Hematopoietic multipotent progenitor cell (in vitro differentiated cells): ENCODE results near the gene STARD13. TPM values are rescaled to one million over a fixed set of nuclear protein-coding genes. Genes with fewer than 3 reads are reported as not detected.

Experiments
- DNase-seq, 3 donors: peaks; one replicate each; pipeline ENCODE4 v3.0.0-alpha.2; 2011 to 2015; ENCODE audit warnings: low read depth in 2 of 3, low spot score in 2 of 3
- total RNA-seq: library from RNA; depleted of rRNA; stranded (reverse); fragments of >200 nt; gene quantifications from one replicate; pipeline ENCODE4 v1.2.3, GENCODE V29; 2012

STARD13 gene, protein sequence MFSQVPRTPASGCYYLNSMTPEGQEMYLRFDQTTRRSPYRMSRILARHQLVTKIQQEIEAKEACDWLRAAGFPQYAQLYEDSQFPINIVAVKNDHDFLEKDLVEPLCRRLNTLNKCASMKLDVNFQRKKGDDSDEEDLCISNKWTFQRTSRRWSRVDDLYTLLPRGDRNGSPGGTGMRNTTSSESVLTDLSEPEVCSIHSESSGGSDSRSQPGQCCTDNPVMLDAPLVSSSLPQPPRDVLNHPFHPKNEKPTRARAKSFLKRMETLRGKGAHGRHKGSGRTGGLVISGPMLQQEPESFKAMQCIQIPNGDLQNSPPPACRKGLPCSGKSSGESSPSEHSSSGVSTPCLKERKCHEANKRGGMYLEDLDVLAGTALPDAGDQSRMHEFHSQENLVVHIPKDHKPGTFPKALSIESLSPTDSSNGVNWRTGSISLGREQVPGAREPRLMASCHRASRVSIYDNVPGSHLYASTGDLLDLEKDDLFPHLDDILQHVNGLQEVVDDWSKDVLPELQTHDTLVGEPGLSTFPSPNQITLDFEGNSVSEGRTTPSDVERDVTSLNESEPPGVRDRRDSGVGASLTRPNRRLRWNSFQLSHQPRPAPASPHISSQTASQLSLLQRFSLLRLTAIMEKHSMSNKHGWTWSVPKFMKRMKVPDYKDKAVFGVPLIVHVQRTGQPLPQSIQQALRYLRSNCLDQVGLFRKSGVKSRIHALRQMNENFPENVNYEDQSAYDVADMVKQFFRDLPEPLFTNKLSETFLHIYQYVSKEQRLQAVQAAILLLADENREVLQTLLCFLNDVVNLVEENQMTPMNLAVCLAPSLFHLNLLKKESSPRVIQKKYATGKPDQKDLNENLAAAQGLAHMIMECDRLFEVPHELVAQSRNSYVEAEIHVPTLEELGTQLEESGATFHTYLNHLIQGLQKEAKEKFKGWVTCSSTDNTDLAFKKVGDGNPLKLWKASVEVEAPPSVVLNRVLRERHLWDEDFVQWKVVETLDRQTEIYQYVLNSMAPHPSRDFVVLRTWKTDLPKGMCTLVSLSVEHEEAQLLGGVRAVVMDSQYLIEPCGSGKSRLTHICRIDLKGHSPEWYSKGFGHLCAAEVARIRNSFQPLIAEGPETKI
- total RNA-seq, result 0.81 TPM

DNA sequence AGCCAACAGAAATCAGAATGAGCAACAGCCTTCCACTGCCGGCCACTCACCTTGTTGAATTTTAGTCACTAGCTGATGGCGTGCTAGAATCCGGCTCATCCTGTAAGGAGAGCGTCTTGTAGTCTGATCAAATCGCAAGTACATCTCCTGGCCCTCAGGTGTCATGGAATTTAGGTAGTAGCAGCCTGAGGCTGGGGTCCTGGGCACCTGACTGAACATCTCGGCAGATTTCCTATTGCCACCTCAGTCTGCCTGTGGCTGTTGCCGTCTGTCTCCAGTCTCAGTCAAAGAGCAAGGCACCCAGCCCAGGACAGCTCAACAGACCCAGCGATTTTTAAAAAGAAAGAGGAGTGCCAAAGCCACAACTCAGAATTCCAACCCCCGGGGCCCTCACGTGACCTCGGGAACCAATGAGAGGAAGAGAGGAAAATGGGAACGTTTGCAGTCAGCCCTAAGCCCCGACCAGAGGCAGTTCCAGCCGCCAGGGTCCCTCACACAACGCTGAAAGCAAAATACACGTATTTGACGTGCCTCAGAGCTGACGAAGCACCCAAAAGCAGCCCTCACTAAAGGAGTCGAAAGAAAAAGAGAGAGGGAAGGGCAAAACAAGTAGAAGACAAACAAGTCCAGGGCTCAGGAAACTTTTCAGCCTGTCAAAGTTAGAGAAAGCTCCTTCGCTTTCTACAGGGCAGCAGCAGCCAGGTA, at the start of gene STARD13:
Gene STARD13, minus strand, starts transcription at position 336 of the 705 bp plus-strand sequence. Its CDS starts 117 bp downstream, at position 219.
- DNase-seq, result peak in 2 of 3 donors; percentile 26 to 48

DNA sequence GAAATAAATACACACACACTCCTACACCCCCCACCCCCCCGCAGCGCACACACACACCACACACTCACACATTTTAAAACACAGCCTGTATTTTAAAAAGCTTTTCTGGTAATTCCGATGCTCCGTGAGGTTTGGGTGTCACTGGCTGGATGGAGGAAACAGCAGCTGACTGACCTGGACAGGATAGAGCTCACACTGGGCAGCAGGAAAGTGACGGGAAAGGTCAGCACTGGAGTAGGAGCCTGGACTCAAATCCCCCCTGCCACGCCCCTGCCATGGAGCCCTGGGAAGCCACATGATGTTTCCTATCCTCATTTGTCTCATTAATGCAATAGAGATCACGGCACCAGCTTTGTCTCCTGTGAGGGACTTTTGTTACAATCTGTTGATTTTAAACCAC, 49.3 kb upstream of the STARD13 start:
- DNase-seq, result no peak

DNA sequence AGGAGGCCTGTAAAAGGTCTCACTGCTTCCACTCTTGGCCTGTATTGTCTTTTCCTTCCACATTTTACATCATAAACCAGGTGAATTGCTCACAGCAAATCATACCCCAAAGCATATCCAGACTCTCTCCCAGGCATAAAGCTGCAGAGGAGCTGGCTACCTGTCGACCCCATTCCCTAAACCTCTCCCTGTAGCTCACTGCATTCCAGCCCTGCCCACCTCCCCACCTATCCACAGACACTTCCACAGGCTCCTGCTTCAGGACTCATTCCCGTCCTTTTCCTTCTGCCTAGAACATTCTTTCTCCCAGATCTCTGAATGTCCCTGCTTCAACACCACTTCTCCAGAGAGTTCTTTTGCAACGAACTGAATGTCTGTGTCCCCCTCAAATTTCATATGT, 46.4 kb upstream of the STARD13 start:
- no peak for DNase-seq

DNA sequence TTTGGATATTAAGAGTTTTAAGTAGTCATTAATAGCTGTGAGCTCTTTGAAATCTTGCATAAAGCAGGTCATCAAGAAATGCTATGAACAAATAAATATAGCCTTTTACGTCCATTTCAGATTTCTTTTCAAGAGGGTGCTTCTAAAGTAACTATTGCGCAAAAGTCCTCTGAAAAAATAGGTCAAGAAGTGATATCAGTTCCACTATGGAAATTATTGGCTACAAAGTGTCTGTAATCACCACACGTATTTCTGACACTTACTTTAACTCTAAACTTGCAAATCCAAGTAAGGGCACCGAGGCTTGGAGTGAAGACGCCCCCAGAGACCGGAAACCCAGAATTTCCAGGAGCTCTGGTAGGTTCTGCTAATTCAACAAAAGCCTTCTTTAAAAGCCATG, 44.9 kb upstream of the STARD13 start:
- no peak for DNase-seq

DNA sequence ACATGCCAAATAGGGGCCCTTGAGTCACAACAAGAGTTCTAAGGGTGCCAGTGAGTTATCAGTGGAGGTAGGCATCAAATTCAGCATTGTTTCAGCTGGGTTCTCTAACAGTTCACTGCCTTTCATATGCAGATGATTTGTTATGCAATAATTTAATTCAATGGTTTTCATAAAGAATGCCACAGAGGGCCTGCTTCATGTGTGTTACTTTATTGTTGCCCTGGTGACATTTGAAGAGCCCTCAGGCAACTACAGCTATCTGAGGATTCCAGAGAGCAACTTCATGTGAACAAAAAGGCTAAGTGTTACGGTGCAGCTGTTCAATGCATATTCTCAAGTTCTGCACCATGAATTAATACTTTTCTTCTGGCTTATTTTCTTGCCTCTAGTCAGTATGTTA, 43.1 kb upstream of the STARD13 start:
- DNase-seq, result no peak

DNA sequence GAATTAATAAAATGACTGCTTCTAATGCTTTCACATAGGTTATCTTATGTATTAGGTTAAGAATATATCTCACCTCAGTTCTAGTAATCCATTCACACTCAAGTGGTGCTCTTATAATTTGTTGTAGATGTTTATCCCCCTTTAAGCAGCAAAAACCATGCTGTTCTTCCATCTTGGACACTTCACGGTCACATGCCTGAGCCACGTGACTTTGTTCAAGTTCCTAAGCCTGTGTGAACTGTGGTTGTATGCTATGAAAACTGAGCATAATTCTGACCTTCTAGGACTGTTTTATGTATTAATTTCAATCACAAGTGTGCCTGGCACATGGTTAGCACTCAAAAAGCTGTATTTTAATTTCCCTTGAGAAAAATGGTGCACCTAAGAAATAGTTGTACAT, 41.2 kb upstream of the STARD13 start:
- DNase-seq, result no peak

DNA sequence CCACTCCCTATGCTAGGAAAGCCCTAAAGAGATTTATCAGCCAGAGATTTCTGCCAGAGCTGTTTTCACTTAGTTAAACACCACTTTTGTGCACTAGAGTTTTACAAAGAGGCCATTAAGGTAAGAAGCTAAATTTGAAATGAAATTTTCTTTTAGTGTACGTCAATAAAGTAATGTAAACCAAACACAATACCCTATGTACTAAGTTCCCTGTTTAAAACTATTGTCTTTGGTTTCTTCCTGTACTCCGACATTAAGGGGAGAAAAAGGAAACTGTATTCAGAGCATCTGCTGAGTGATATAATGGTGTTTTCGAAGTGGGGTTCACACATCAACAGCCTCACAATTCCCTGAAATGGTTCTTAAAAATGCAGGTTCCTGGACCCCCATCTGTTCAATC, 40.7 kb upstream of the STARD13 start:
- DNase-seq, result no peak

DNA sequence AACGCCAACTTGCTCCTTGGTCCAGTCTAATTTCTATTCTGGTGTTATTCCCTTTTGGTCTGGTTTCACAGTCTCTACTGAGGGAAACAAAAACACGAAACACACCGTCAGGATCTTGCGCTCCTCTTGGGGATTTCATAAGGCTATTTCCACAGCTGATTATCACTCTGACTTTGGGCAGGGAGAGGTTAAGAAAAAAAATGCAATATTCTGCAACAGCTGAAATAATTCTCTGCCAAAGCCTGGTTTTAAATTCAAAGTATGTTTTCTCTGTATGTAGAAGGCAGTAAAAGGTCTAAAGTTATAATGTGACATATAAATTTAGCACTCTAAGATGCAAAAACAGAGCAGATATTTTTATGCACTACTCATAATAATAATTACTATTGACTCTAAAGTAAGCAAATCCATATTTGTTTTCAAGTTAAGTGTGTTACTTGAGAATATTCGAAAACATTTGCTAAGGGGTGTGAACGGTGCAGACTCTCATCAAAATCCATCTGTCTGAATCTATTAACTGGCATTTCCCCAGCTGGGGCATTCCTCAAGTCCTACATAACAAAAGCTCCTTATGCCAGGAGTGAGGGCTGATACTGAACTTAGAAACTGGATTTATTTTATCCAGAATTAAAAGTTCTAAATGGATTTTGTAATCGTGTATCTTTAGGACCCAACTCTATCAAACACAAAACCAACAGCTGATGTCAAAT, 38.4 kb upstream of the STARD13 start:
- no peak for DNase-seq

DNA sequence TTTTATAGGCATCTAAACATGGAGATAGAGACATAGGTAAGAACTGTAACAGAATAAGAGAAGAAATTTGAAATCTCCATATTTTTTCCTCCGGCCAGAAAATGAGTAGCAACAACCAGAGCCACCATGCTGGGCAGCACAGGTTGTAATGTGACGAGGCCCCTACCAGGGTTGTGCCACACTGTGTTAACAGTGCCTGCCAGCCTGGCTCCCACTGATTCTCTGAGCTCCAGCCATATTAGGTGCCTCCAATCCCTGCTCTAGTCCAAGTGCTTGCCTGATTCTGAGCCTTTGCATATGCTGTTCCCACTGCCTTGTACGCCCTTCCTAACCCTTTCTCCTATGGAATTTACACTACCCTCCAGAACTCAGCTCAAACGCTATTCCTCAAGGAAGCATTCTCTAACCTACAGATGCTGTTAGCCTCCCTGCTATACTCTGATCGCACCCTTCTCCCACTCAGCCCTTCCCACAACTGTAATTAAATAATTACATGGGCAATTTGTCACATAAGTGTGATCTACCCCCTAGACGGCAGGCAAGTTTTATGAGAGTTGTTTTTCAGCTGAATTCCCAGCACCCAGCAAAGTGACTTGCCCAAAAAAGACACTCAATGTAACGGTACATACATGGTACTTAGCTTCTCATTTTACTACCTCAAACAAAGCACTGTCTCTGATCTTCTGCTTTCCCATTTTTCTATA, 37.6 kb upstream of the STARD13 start:
- DNase-seq, result no peak

DNA sequence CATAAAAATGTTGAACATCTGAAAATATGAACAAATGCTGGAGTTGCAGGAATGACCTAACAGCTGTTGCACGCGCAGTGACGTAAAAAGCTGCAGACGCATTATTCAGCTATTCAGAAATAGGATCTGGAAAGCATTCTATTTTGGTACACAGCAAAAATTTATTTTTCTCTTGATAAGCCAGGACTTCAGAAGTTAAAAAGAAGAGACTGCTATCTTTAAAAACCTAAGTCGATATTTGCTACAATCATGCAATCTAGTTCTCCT, 36.9 kb upstream of the STARD13 start:
- no peak for DNase-seq

DNA sequence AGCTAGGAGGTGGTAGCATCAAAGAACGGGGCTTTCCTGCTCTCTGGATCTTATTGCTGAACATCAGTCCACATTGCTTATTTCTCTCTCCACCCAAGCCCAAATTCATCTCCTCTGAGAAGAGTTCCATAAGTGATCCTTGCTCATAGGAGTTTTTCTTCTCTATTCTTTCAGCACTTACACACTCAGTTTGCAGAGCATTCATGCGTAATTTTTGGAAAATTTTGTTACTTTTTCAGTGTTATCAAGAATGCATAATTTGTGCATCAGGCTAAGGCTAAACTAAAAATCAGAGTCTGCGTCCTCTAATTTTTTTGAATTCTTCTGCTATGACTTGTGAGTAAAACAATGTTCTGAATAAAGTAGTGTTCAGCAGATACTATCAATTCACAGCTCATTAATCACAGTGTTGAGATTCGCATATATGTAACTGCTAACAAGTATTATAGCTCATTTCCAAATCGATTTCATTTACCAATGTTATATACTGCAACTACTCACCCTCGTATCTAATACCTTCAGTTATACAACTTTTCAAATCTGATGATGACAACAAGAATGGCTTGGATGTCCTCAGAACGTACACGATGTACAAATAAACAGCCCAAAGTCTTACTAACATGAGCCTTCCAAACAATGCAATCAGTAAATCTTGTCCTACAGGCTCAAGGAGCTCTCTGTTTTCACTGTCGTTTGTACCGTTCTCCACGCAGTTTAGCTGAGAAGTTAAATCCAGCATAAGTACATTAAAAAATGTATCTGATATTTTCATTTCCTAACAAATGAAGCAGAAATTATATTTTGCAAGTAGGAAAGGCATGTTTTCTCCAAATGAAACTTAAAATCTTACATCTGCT, 36.4 kb upstream of the STARD13 start:
- DNase-seq, result no peak

DNA sequence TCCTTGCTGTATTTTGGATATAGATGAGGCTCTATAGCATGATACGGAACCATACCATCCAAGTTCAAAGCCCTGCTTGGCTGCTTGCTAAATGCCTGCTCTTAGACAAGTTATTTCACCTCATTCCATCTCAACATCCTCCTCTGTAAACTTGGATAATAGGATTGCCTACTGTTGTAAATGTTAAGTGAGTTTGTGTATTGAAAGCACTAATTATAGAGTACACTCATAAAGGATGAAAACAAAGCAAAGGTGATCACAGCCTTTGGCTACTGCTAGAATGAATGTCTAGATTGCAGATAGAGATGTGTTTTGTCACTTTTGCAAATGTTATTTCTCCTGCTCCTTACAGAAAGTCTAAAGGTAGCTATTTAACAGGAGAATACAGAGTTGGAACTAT, 34.3 kb upstream of the STARD13 start:
- DNase-seq, result no peak

DNA sequence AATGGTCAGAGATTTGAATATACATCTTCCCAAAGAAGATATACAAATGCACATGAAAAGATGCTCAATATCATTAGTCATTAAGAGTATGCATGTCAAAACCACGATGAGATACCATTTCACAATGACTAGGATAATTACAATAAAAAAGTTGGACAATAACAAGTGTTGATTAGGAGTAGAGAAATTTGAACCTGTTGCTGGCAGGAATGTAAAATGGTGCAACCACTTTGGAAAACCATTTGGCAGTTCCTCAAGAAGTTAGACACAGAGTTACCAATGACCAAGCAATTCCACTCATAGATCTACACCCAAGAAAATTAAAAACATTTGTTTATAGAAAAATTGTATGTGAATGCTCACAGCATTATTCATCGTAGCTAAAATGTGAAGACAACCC, 33.2 kb upstream of the STARD13 start:
- no peak for DNase-seq

DNA sequence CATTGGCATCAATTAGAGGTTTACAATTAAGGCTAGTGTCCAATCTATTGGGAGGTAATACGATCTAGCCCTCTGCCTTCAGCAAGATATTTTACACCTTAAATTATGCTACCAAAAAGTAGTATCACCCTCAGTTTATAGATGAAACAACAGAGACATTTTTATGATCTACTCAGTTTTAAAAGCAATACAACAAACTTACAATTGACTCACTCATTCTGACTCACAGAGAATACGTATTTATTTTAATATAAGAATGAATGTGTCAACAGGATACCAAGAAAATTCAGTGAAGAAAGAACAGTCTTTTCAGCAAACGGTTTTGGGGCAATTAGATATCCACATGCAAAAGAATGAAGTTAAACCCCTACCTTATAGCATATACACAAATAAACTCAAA, 32.5 kb upstream of the STARD13 start:
- DNase-seq, result no peak

DNA sequence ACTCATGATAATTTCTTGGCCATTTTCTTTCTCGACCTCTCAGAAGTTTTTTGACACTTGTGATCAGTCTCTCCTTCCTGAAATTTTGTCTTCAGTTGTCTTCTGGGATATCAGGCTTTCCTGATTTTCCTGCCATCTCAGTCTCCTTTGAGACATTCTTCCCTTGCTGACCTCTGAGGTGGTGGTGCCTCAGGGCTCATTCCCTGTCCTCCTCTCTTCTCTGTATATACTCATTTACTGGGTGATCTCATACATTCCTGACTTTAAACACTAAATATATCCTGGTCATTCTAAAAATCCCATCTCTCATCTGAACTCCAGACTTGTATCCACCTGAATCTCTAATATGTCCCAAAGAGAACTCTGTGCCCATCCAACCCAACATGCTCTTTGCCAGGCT, 31.3 kb upstream of the STARD13 start:
- DNase-seq, result no peak

DNA sequence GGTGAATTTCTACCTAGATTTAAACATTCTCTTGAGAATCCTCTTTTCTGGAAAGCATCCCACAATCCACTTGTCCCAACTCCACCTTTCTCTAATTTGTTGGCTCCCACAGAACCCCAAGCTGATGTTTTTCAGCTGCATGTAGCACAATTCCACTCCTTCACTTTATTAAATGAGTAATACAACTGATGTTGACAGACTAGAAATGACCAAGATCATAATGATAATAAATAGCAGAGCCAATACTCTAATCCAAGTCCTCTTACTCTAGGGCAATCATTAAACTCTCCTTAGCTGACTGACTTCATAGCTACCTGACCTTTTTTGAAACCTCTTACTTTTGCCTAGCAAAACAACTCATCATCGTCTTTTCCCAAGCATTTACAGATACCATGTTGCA, 27.9 kb upstream of the STARD13 start:
- no peak for DNase-seq

DNA sequence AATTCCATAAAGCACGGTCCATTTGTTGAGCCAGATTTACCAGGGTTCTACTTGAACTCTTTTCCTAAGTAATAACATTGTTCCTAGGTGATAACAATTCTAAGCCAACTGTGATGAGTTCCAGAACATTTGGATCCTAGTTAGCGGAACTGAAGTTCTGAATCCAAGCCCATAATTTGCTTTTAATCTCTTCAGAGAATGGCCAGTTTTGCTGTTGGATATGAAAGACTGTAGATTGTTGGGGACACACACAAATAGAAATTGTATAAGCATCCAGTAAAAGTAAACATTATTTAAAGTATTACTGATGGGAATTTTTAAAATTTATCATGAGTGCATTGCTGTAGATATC, 27.3 kb upstream of the STARD13 start:
- no peak for DNase-seq

DNA sequence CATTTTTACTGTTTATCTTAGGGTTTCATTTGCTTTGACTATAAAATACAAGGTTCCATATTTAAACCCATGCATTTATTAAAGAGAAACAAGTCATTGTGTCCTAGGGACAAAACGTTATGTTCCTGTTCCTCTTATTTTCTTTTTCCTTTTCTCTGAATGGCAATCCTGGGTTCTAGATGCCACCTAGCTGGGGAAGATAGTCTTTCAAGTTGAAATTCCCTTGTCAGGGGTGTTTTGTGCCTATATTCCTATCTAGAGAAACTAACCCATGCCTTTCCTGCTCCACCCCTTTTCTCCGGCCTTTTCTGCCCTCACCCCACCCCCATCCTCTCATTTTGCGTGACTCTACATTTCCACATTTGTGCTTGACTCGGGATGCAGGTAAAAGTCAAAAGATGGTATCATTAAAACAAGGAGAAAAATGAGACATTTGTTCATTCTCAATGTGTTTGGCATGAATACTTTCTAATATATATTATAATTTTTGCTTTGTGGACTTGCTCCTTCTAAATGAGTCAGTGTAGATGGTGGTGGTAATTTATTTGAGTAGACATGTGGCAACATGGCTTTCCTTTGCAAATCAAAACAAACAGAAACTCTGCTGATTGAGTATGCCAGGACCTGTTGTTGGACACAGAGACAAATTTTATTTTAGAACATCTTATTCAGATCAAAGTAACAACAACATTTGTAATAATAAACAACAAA, 26.8 kb upstream of the STARD13 start:
- peak in 1 of 3 donors; percentile 1 for DNase-seq
